Posterior vena cava (tissue), 2 donors: ENCODE measurements around the gene ZNF823. TPM values are rescaled to one million over a fixed set of nuclear protein-coding genes. Genes with fewer than 3 reads are reported as not detected.
"Not testable (repeated sequence)": the region's sequence is repeated elsewhere in the genome, so short reads cannot be mapped to it uniquely, and the experiment has no call there.

Experiments
- DNase-seq: peaks from one replicate; pipeline ENCODE4 v3.0.0-alpha.2; 2020; ENCODE audit warnings: low spot score
- intact Hi-C, 2 donors: fragments of 100-400 bp; cut with DNase I; formaldehyde crosslinking; loops; one replicate each; pipeline versions ENCODE4 v1.14.1 to v1.14.2; 2022 to 2023
- total RNA-seq, 2 donors: library from RNA; stranded (reverse); fragmentation: NEBNext Ultra II Directional; extraction: Animal tissue kit (Norgen Biotek cat#: 25700); gene quantifications; one replicate each; pipeline ENCODE4 v1.2.1, GENCODE V29; 2021
- donor health status: DM: yes; HTN: yes; CAD: no.
- donor health status: DM: yes; HTN: yes; CAD: no.

Gene ZNF823
- total RNA-seq, 2 donors from 2014 or later, result 4.5 to 5.4 TPM

- intact Hi-C loops, result no loop called here
These were observed 46.5 kb downstream of the ZNF823 start for GRCh38 chr19:11692127-11692790.

GRCh38 chr19:11685676-11686650 lies 52.8 kb downstream of the ZNF823 start:
- intact Hi-C loops, result no loop called here
- DNase-seq, result no peak

More at GRCh38 chr19:11692127-11692790, 46.5 kb downstream of the ZNF823 start:
- DNase-seq, result no peak

GRCh38 chr19:11684987-11685675 lies 53.6 kb downstream of the ZNF823 start:
- DNase-seq, result no peak
- intact Hi-C loops, result no loop called here

- DNase-seq, result no peak
- intact Hi-C loops, result no loop called here
These were observed 58.0 kb downstream of the ZNF823 start for GRCh38 chr19:11680689-11681302.

GRCh38 chr19:11678504-11678903 lies 60.2 kb downstream of the ZNF823 start:
- no peak for DNase-seq
- intact Hi-C loops, result loop anchor here in 1 of 2 donors (1.0 kb wide), 1 partner anchor 21 kb away; no protein-coding TSS in a partner anchor

GRCh38 chr19:11676661-11677600 lies 61.8 kb downstream of the ZNF823 start:
- DNase-seq, intact Hi-C loops: not testable (repeated sequence)

GRCh38 chr19:11675569-11675968 lies 63.2 kb downstream of the ZNF823 start:
- no peak for DNase-seq
- intact Hi-C loops, result no loop called here

GRCh38 chr19:11674067-11674492 lies 64.7 kb downstream of the ZNF823 start:
- intact Hi-C loops, result no loop called here

GRCh38 chr19:11673608-11674041 lies 65.1 kb downstream of the ZNF823 start:
- DNase-seq, result no peak
- intact Hi-C loops, result no loop called here

More at GRCh38 chr19:11674067-11674492, 64.7 kb downstream of the ZNF823 start:
- no peak for DNase-seq

Other genes with a start within 250 kb of the ZNF823 start
- 1 to 10 TPM; 6.1 to 9.4 TPM for gene ZNF653, start 233.1 kb downstream of the ZNF823 start, total RNA-seq
- gene ECSIT, start 209.8 kb downstream of the ZNF823 start, total RNA-seq, result 10 to 100 TPM; 27.9 TPM
- 1,000 to 10,000 TPM; 1,163 to 1,588 TPM for gene CNN1, start 200.1 kb downstream of the ZNF823 start, total RNA-seq
- gene ELOF1, start 179.7 kb downstream of the ZNF823 start, total RNA-seq, result 10 to 100 TPM; 23.2 to 36.9 TPM
- gene ACP5, start 161.3 kb downstream of the ZNF823 start, total RNA-seq, result 1 to 10 TPM; 5.5 to 8.4 TPM
- gene ZNF627, start 141.5 kb downstream of the ZNF823 start, total RNA-seq, result 1 to 10 TPM; 8.5 to 8.8 TPM
- gene ZNF441, start 28.1 kb upstream of the ZNF823 start, total RNA-seq, result 10 to 100 TPM; 11.1 to 16.1 TPM
- 1 to 10 TPM; 2.4 to 2.9 TPM for gene ZNF491, start 59.6 kb upstream of the ZNF823 start, total RNA-seq
- gene ZNF440, start 75.3 kb upstream of the ZNF823 start, total RNA-seq, result 10 to 100 TPM in 1 of 2 donors, 1 to 10 TPM in 1; 8.8 to 10.5 TPM
- gene ZNF439, start 109.8 kb upstream of the ZNF823 start, total RNA-seq, result 1 to 10 TPM; 5.4 to 6.0 TPM
- gene ZNF69, start 148.8 kb upstream of the ZNF823 start, total RNA-seq, result 1 to 10 TPM; 3.7 to 4.0 TPM
- gene ZNF700, start 186.2 kb upstream of the ZNF823 start, total RNA-seq, result 10 to 100 TPM in 1 of 2 donors, 1 to 10 TPM in 1; 9.9 to 11.6 TPM
- gene ZNF763, start 226.1 kb upstream of the ZNF823 start, total RNA-seq, result 1 to 10 TPM; 1.7 to 2.4 TPM